Neural cell (in vitro differentiated cells): ENCODE data around the gene SEMA6A. TPM values are rescaled to one million over a fixed set of nuclear protein-coding genes. Genes with fewer than 3 reads are reported as not detected.

Experiments used
- H2AFZ ChIP-seq: fragments of 200-600, 300-800 bp; sonication (generic), shearing (Covaris generic); 2 replicates; pipeline ENCODE4 v1.6.0; 2014; ENCODE audit warnings: low read depth, mild to moderate bottlenecking, antibody characterized with exemption, low read length, moderate library complexity
- H3F3A ChIP-seq: fragments of 200-600 bp; shearing (Covaris generic); 2 replicates; pipeline ENCODE4 v1.6.1; 2016; ENCODE audit warnings: mild to moderate bottlenecking, moderate library complexity, mixed read lengths, antibody characterized with exemption, low read length; ENCODE audit not compliant: insufficient read depth, poor library complexity, severe bottlenecking
- H3K27ac ChIP-seq: fragments of 200-600, 300-800 bp; sonication (generic), shearing (Covaris generic); 2 replicates; pipeline ENCODE4 v1.5.1; 2014; ENCODE audit warnings: mild to moderate bottlenecking, low read length, moderate library complexity
- H3K27me3 ChIP-seq: fragments of 300-800, 200-600 bp; sonication (generic), shearing (Covaris generic); 2 replicates; pipeline ENCODE4 v1.6.0; 2014; ENCODE audit warnings: mild to moderate bottlenecking, low read depth, low read length, moderate library complexity; ENCODE audit not compliant: insufficient read depth
- H3K36me3 ChIP-seq: fragments of 300-800, 200-600 bp; sonication (generic), shearing (Covaris generic); 2 replicates; pipeline ENCODE4 v1.5.1; 2014; ENCODE audit warnings: mild to moderate bottlenecking, antibody characterized with exemption, low read length, moderate library complexity; ENCODE audit not compliant: insufficient read depth
- H3K4me2 ChIP-seq: fragments of 300-800, 200-600 bp; sonication (generic), shearing (Covaris generic); 2 replicates; pipeline ENCODE4 v1.6.0; 2014; ENCODE audit warnings: mild to moderate bottlenecking, low read length
- H3K4me3 ChIP-seq: fragments of 300-800, 200-600 bp; sonication (generic), shearing (Covaris generic); 2 replicates; pipeline ENCODE4 v1.5.1; 2014; ENCODE audit warnings: mild to moderate bottlenecking, low read length, moderate library complexity
- H3K79me2 ChIP-seq: fragments of 200-600 bp; shearing (Covaris generic); replicated peaks from 2 replicates; pipeline ENCODE4 v1.6.0; 2014; ENCODE audit warnings: mild to moderate bottlenecking, low read length, moderate library complexity; ENCODE audit not compliant: insufficient read depth
- H3K9ac ChIP-seq: fragments of 300-800, 200-600 bp; sonication (generic), shearing (Covaris generic); 2 replicates; pipeline ENCODE4 v1.6.1; 2016; ENCODE audit warnings: mild to moderate bottlenecking, low read length, mixed read lengths
- H3K9me2 ChIP-seq: fragments of 200-600 bp; shearing (Covaris generic); 2 replicates; pipeline ENCODE4 v1.6.1; 2016; ENCODE audit warnings: mild to moderate bottlenecking, low read length, mixed read lengths; ENCODE audit not compliant: insufficient read depth
- H3K9me3 ChIP-seq: fragments of 200-600, 300-800 bp; sonication (generic), shearing (Covaris generic); 2 replicates; pipeline ENCODE4 v1.6.1; 2016; ENCODE audit warnings: mild to moderate bottlenecking, mixed run types, low read length, moderate library complexity, mixed read lengths
- H4K20me1 ChIP-seq: fragments of 200-600 bp; shearing (Covaris generic); 2 replicates; pipeline ENCODE4 v1.6.1; 2016; ENCODE audit warnings: mild to moderate bottlenecking, mixed run types; ENCODE audit not compliant: insufficient read depth
- CTCF ChIP-seq: fragments of 450-650 bp; IDR thresholded peaks from 2 replicates; pipeline ENCODE4 v1.5.1; 2014; ENCODE audit warnings: antibody characterized with exemption, mild to moderate bottlenecking, moderate library complexity; ENCODE audit not compliant: poor library complexity, severe bottlenecking
- MXI1 ChIP-seq: fragments of 450-650 bp; conservative IDR thresholded peaks from 2 replicates; pipeline ENCODE4 v1.6.1; 2014; ENCODE audit warnings: antibody characterized with exemption, mild to moderate bottlenecking; ENCODE audit not compliant: poor library complexity, severe bottlenecking
- RAD21 ChIP-seq: fragments of 450-650 bp; conservative IDR thresholded peaks from 2 replicates; pipeline ENCODE4 v1.6.1; 2014; ENCODE audit warnings: antibody characterized with exemption, mild to moderate bottlenecking, moderate library complexity
- REST ChIP-seq: IDR thresholded peaks from 2 replicates; pipeline ENCODE4 v1.6.1; 2012; ENCODE audit warnings: borderline replicate concordance
- polyA plus RNA-seq: library from polyadenylated mRNA; depleted of rRNA; stranded (reverse); fragments of >200 nt; gene quantifications from 2 replicates; pipeline ENCODE4 v1.2.3, GENCODE V29; 2014

Gene SEMA6A
- polyA plus RNA-seq, 1 donor from 2014 or later: 6.5 TPM

- Histone ChIP-seq H3K4me3 (no peak overlapping the region), H3K9me2 (no peaks in the 10 kb centered on the region), H3K9ac (no peak overlapping the region), H3K79me2 (peaks cover 12% of the 10 kb centered on the region), H2AFZ (no peak overlapping the region), H3F3A (no peaks in the 10 kb centered on the region), H3K27me3 (no peaks in the 10 kb centered on the region), H4K20me1 (no peaks in the 10 kb centered on the region), H3K9me3 (no peaks in the 10 kb centered on the region), H3K36me3 (no peaks in the 10 kb centered on the region), H3K4me2 (no peak overlapping the region), H3K27ac (no peak overlapping the region)
- TF ChIP-seq RAD21 (no peak), MXI1 (no peak), CTCF (no peak)
Measured at GRCh38 chr5:116542619-116543018, 32.0 kb downstream of the SEMA6A start.

- no peaks in the 10 kb centered on the region for H3K9me2 ChIP-seq
- H3K4me2 ChIP-seq: no peak overlapping the region
- no peaks in the 10 kb centered on the region for H3K36me3 ChIP-seq
- H3K27me3 ChIP-seq: no peaks in the 10 kb centered on the region
- TF ChIP-seq REST: no peak
- no peak for TF ChIP-seq MXI1
- TF ChIP-seq CTCF: no peak
- H3K9ac ChIP-seq: no peak overlapping the region
- H2AFZ ChIP-seq: no peak overlapping the region
- no peaks in the 10 kb centered on the region for H3K9me3 ChIP-seq
- H3K4me3 ChIP-seq: no peak overlapping the region
- no peaks in the 10 kb centered on the region for H3F3A ChIP-seq
- no peak overlapping the region for H3K27ac ChIP-seq
- H4K20me1 ChIP-seq: no peaks in the 10 kb centered on the region
- peaks cover 10% of the 10 kb centered on the region for H3K79me2 ChIP-seq
Measured at GRCh38 chr5:116539222-116539621, 35.4 kb downstream of the SEMA6A start.
